Activated CD4-positive, CD25-positive, alpha-beta regulatory T cell treated with anti-CD3 and anti-CD28 coated beads, Interleukin-2, amount 50 U/mL, for 72 hours (primary cell): ENCODE measurements around the gene KIF19.

Experiments
- DNase-seq: peaks from one replicate; pipeline ENCODE4 v3.0.0; 2021

The KIF19 gene

DNA sequence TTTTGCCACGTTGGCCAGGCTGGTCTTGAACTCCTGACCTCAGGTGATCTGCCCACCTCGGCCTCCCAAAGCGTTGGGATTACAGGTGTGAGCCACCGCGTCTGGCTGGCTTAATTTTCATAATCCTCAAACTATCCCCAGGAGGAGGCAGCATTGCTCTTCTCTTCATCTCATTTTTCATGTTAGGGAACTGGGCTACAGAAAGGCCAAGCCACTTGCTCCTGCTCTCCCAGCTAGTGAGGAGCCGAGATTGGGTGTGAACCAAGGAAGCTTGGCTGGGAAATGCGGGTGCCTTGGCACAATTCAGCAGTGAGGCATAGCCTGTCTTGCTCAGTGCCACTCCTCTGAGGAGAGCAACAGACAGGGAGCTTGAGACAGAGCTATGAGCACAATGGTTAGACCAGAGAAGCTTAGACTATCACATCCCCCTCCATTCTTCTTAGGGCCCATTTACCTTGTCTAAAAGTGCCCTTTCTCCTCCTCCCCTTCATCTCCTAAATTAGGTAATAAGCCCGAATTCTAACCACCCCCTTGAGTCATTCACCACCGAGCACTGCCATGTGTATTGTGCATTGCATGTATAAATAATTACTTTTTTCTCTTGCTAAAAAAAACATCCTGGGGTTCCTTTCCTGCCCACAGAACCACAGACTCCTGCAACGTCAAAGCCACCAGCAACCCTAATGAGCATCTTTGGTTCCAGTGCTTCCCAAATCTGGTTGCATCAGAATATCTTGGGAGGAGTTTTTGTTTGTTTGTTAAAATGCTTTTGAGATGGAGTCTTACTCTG, 20.0 kb upstream of the KIF19 start:
- no peak for DNase-seq

DNA sequence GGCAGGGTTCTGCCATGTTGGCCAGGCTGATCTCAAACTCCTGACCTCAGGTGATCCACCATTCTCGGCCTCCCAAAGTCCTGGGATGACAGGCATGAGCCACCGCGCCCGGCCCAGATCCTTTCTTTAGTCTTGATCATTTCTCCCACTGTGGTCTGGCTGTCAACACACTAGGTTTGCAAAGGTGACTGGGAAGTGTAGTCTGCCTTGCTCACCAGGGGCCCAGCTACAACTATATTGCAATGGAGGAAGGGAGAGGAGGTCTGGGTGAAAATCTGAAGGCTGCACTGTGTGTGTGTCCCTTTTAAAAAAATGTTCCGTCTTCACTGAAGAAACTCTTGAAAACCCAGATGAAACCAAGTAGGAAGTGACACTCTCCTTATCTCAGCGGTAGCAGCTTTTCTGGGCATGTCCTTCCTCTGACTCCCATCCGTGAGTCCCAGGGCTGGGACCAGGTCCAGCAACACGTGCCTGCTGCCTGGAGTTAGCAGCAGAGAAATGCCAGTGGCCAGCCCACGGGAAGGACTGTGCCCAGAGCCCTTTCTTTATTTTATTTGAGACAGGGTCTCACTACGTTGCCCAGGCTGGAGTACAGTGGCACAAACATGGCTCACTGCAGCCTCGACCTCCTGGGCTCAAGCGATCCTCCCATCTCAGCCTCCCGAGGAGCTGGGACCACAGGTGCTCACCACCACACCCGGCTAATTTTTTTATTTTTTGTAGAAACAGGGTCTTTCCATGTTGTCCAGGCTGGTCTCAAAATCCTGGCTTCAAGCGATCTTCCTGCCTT, 17.8 kb upstream of the KIF19 start:
- no peak for DNase-seq

DNA sequence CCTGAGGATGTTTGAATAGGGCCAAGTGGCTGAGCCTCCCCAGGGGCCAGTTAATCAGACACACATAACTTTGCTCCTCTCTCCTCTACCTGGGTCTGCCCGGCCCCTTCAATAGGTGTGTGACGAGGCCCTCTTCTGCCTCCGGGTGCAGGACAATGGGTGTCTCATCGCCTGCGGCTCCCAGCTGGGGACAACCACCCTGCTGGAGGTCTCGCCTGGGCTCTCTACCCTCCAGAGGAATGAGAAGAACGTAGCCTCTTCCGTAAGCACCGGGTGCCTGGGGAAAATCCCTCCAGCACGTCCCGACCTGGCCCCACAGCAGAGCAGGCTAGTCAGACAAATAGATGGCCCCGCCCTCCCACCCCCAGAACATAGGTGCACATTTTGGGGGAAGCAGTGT, 16.1 kb upstream of the KIF19 start:
- no peak for DNase-seq

DNA sequence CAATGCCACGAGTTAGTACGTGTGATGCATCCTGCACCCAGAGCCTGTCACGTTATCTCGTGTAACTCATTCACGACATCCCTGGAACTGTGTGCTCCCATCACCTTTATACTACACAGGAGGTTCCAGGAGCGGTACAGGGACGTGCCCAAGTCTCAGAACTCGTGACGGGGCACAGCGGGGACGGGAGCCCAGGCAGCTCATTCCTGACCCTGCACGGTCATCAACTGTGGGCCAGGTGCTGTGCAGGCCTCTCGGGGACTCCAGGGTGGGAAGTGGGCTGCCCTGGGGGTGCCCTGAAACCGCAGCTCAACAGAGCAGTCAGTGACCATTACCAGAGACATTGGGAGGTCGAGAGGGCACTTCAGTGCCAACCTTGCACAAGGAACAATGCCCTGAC, 11.1 kb upstream of the KIF19 start:
- DNase-seq, result no peak

DNA sequence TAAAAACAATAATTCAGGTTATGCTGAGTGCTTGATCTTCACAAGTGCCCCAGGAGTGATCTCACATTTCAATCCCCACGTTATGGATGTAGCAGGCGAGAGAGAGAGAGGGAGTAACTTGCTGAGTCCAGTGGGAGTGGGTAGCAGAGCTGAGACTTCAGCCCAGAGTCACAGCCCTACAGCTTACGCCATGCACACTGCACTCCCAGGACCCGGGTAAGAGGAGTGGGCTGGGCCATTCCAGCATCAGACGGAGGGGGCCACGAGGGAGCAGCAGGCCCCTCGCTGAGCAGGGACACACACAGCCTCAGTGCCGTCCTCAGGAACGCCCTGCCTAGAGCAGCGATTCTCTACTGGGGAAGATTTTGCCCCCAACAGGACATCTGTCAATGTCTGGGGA, 9.8 kb upstream of the KIF19 start:
- DNase-seq, result no peak

DNA sequence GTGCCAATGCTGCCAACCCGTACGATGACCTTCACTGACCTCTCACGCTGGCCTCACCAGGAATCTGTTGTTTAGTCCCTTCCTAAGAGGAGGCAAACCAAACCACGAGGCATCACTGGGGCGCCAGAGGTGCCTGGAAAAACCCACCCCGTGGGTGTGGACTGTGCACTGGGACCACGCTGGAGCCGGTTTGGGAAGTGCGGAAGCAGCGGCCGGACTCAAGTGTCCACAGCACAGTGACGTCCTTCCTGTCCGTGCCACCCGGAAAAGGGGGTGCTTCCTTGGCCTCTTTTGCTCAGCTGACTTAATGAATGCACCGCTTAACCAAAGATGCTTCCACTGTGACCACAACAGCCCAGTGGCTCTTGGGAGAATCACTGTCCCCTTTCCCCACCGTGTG, 9.0 kb upstream of the KIF19 start:
- DNase-seq, result no peak

DNA sequence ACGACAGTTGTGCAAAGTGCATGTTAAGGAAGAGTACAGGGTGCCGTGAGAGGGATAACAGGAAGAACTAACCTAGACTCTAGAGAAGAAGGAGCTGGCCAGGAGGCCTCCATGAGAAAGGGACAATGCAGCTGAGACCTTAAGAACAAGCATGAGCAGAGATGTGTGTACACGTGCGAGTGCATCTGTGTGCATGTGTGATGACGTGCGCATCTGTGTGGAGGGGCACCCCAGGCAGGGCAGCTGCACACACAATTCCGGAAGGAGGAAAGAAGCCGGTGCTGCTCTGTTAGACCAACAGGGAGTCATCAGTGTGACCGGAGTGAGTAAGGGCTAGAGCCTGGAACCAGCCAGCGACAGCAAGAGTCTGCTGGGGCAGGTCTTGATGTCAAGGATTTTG, 7.6 kb upstream of the KIF19 start:
- no peak for DNase-seq

DNA sequence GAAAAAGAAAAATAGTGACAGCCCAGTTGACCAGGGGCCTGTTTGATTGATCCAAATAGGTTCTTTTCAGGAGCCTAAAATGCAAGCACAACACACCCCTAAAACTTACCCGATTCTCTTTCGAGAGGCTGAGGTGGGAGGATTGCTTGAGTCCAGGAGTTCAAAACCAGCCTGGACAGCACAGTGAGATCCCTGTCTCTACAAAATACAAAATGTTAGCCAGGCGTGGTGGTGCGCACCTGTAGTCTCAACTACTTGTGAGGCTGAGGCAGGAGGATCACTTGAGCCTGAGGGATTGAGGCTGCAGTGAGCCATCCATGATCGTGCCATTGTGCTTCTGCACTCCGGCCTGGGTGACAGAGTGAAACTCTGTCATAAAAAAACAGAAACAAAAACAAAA, 1.5 kb upstream of the KIF19 start:
- DNase-seq, result no peak

DNA sequence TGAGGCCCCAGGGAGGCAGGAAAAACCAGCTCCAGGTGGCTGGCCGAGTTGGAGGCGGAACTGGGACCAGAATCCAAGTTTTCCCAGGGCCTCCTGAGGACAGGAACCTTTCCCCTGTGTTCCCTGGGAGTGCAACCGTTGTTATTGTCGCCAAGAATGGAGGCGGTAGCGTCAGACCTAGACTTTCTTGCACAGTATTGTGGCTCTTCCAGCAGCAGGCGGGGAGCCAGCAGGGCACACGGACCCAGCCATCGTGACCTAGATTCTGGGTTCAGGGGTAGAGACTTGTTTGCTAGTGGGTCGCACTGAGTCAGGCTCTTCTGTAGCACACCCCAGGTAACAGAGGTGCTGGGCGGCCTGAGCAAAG, 667 bp upstream of the KIF19 start:
- no peak for DNase-seq

DNA sequence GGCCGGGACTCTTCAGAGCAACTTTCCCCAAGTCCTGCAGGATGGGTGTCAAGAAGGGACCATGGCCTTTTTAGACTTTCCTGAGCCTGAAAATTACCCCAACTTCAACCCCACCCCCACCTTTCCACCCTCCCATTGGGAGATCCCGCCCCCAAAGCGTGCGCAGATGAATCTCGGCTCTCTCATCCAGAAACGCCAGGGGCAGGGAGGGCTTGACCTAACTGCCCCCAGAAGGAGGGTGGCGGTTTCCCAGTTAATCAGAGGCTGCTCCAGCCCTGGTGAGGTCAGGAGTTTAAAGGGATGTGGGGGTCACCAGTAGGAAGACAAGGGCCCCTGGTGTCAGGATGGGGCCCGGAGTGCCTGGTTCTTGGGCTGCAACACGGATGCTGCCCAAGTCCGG, 480 bp downstream of the KIF19 start:
- DNase-seq, result no peak

DNA sequence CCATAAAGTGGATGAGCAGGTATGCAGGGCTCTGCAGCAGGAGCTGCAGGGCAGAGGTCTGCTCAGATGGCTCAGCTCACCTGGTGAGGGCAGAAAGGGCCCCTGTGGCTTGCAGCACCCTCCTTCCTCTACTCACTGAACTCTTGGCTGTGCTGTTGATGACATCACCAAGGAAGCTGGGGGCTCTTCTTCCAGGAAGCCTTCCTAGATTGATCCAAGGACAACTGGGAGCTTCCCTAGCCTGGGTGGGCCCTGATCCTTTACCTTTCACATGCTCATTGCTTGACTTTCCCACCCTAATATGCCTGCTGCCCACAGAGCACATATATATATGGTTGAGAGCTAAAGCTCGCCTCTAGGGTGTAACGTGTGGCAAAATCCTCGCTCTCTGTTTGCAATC, 2.5 kb downstream of the KIF19 start:
- DNase-seq, result no peak

DNA sequence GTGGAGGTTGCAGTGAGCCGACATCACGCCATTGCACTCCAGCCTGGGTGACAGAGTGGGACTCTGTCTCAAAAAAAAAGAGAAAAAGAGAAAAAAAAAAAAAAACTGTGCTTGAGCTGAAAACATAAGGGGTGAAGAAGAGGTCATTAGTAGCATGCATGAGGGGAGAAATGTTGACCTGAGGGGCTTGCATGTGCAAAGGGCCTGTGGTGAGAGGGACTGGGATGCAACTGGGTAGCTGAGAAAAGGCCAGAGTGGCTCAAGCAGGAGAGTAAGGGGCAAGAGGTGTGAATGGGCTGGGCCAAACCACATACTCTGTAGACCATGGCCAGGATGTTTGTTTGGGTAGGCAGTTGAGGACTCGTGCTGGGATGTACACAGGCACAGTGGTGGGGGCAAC, 3.4 kb downstream of the KIF19 start:
- DNase-seq, result no peak

DNA sequence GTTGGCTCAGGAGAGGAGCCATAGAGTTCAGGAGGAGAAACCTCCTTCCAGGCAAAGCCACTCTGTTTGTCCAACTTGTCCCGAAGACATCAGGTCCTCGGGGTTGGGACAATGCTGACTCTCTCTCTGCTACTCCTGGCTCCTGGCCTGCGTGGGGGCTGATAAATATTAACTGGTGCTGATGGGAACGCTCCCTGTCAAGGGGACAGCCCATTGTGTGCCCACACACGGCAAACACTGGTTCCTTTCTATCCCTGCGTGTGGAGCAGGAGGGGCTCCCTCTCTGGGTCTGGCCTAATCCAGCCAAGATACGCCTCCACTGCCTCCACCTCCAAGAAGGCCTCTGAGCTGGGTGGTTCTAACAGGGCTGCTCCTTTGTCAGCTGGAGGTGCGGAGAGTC, 4.4 kb downstream of the KIF19 start:
- no peak for DNase-seq

DNA sequence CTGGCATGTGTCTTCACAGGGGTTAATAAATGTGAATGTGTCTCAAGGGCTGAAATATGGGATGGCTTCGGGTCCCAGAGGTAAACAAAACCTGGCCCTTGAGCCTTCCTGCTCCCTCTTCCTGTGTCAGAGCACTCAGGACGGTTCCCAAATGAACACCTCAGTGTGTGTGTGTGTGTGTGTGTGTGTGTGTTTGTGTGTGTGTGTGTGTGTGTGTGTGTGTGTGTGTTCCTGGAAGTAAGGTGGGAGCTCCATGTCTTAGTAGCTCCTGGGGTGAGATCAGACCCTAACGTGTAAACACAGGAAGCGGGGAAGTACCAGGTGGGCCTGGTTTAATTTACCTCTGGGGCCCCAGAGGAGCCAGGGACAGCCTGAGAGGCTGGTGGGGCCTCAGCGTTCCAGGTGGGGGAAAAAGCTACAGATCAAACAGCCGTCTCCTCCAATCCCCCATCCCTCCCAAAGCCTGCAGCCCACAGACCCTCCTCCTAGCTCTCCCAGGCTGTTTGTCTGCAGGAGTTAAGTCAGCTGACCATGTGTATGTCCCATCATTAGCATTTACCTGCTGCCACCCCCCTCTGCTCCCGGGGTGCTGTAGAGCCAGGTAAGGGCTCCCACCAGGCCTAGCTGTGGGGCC, 6.1 kb downstream of the KIF19 start:
- DNase-seq, result no peak

DNA sequence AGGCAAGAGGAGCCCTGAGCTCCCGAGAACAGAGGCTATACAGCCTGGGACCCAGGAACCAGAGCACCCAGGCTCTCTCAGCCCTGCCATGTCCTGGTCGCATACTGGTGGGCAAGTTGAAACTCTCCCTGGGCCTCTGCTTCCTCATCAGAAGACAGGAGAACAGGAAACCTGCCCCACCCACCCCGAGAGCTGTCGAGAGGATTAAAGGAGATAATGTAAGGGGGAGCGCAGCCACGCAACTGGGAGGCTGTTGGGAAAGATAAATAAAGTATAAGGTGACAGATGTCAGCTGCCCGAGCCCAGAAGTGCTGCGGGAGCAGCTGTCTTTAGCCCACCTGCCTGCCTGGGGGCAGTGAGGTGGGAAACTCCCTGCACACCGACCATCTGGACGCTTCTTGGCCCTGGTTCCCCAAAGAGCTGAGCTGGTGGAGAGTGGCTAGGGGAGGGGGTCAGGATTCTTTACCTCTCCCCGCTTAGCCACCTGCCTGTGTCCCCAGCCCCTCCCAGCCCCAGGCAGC, 6.8 kb downstream of the KIF19 start:
- DNase-seq, result no peak

DNA sequence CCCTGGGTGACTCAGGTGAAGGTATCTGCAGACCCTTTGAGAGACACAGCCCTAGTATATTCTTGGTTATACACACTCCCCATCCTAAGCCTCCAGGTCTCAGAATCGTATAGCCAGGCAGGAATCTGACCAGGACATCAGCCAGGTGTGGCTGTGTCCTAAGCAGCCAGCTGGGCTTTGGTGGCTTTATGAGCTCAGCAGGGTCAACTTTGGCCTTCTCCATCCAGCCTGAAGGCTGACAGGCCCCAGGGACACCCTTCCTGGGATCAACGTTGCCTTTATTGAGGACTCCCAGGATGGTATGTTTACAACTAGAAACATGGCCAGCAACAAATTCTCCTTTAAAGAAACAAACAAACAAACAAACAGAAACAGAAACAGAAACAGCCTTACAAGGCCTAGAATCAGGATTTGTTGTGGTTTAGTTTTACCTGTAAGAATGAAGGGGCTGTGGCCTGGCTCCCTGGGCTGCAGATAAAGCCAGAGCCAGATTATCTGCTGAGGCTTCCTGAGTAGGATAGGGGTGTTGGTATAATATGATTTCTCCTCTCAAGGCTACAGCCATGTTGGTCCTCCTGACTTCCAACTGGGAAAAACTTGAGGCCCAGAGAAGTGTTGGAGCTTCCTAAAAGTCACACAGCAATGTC, 8.5 kb downstream of the KIF19 start:
- no peak for DNase-seq

DNA sequence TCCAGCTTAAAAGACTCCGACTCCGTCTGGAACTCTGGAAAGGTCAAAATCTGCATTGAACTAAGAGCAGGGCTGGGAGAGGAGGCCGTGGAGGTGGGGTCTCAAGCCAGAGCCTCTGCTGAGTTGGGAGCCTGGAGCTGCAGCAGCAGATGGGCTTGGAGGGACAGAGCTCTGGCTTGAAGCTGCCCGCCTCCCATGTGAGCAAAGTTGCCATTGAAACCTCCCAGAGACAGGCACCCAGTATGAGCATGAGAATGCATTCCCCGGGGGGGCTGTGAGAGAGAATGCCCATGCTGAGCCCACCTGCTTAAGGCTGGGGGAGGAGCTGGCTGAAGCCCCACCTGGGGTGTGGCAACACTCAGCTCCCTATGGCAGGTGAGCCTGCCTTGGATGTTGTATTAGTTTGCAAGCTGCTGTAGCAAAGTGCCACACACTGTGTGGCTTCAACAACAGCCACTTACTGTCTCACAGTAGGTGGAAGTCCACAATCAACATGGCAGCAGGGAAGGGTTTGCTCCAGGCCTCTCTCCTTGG, 9.6 kb downstream of the KIF19 start:
- no peak for DNase-seq

DNA sequence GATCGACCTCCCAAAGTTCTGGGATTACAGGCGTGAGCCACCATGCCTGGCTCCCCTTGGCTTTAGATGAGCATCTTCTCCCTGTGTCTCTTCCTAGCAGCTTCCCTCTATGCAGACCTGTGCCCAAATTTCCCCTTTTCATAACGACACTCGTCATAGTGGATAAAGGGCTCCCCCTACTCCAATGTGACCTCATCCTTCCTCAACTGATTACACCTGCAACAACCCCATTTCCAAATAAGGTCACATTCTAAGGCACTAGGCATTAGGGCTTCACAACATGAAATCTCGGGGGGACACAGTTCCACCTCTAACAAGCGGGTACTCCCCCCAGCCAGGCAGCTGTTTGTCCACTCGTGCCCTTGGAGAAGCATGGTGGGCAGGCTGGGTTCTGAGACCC, 10.3 kb downstream of the KIF19 start:
- no peak for DNase-seq

DNA sequence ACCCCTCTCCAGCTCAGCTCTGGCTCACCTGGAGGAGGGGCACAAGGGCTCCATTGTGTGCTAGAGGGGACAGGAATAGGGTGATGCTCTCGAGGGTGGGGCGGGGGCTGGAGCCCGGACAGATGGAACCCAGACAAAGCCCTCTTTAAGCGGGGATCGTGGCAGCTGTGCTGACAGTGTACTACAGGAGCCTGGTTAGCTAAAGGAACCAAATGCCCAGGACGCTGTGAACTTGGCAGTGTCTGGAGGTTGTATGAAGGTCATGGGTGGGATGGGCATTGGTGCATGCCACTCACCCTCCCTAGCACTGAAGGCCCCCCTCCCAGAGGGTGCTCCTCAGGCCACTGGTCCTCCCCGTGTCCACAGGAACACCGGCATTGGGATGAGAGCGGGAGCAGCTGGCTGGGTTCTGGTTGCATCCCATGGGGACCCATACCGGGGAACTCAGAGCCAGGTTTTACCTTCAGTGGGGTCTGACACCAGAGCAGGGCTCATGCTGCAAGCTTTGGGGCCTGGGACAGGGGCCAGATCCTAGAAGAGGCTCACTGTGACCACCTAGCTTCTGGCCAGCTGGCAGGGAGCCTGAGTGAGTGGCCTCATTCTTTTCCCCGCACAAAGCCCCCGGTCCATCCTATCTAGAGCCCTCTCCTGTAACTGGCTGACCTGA, 11.9 kb downstream of the KIF19 start:
- no peak for DNase-seq

DNA sequence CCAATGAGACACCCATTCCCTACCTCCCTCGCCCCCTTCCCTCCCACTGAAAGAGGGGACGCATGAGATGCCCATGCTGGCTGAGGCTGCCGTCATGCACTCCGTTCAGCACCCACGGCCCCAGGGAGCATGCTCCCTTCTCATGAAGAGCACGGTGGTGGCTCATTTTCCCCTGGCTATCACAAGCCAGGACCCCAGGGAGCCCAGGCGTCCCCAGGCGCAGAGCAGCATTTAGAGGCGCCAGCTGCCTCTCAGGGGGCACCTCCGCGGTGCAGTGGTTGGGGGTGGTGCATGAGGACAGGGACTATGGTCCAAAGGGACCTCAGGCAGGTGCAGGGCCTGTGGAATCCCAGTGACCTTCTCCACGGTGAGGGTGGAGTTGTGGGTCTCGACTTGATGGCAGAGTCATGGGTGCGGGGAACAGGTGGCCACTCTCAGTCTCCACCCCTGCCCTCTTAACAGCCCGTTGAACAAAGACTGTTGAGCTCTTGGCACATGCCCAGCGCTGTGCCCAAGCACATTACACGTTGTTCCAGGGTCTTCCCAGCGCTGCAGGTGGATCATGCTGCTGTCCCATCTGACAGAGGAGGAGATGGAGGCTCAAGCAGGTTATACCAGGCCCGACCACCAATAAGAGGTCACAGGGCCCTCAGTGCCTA, 13.6 kb downstream of the KIF19 start:
- DNase-seq, result no peak

DNA sequence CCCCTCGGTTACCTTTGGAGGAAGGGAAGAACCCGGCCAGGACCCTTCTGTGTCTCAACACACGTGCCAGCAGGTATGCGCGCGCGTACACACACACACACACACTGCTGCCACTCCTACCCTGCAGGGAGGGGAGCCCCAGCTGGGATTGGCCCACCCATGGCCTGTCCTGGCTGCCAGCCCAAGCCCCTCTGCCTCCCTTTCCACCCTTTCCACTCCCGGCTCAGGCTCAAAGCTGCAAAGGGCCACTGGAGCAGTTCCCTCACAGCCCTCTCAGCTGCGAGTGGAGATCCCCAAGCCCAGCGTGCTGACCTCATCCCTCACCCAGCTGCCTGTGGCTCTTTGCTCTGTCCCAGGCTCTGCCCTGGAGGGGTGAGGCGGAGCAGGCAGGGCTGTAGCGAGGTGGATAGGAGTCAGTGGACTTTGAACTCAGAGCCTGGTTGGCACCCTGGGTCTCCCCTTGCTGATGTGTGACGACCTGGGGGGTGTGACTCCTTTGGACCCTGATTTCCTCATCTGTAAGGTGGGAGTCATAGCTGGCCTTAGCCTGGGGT, 14.5 kb downstream of the KIF19 start:
- no peak for DNase-seq

DNA sequence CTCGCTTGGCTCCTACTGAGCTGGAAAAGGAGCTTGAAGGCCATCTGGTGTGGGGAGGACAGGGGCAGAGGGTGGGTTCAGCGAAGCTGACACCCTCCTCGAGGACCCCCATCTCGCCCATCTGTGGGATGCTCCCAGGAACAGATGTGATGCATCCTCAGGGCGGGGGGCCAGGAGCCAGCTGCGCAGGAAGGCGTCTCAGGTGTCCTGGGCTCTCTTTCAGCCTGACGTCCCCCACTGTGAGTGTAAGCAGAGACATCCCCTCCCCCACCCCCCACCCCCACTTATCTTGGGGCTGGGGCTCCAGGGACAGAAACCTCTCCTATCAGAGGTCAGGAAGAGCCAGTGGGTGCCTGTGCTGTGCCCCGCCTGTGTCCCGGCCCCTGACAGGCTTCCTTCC, 16.2 kb downstream of the KIF19 start:
- no peak for DNase-seq
